Esophagus squamous epithelium (tissue), 5 donors: ENCODE data around the gene LYRM9. TPM values are rescaled to one million over a fixed set of nuclear protein-coding genes. Genes with fewer than 3 reads are reported as not detected.
"Not testable (repeated sequence)": the region's sequence is repeated elsewhere in the genome, so short reads cannot be mapped to it uniquely, and the experiment has no call there.

Experiments
- DNase-seq: peaks from one replicate; lab custom pipeline; 2025; lab: John Stamatoyannopoulos, UW
- H3K27ac ChIP-seq, 4 donors: fragments of 200-600 bp; sonication (generic); one replicate each; pipeline ENCODE4 v1.5.1; 2016 to 2019; ENCODE audit warnings: mild to moderate bottlenecking in 1 of 4
- H3K27me3 ChIP-seq, 4 donors: fragments of 200-600 bp; sonication (generic); 1 replicate in 3 of 4; 2 replicates in 1 of 4; pipeline versions ENCODE4 v1.5.1 to v1.6.0; 2017 to 2021; ENCODE audit warnings: antibody characterized with exemption in 1 of 4
- H3K36me3 ChIP-seq, 3 donors: fragments of 200-600 bp; sonication (generic); one replicate each; pipeline ENCODE4 v1.5.1; 2016 to 2019
- H3K4me1 ChIP-seq, 3 donors: fragments of 200-600 bp; sonication (generic); one replicate each; pipeline ENCODE4 v1.5.1; 2017 to 2019
- H3K4me3 ChIP-seq, 4 donors: fragments of 200-600 bp; sonication (generic); 1 replicate in 3 of 4; 2 replicates in 1 of 4; pipeline ENCODE4 v1.5.1; 2016 to 2019; ENCODE audit warnings: mild to moderate bottlenecking in 2 of 4, moderate library complexity in 1 of 4
- H3K9me3 ChIP-seq, 3 donors: fragments of 200-600 bp; sonication (generic); one replicate each; pipeline ENCODE4 v1.5.1; 2016 to 2019
- CTCF ChIP-seq, 6 experiments: fragments of 450-650 bp in 4 of 6; fragments of 200-600 bp in 2 of 6; sonication (generic) in 2 of 6; IDR thresholded peaks; one replicate each; pipeline ENCODE4 v1.5.1; 2016 to 2019; ENCODE audit warnings: antibody characterized with exemption in 6 of 6, mild to moderate bottlenecking in 4 of 6, moderate library complexity in 4 of 6
- POLR2A ChIP-seq, 4 donors: fragments of 450-650 bp; IDR thresholded peaks; one replicate each; pipeline ENCODE4 v1.6.1; 2017; ENCODE audit warnings: antibody characterized with exemption in 4 of 4, mild to moderate bottlenecking in 4 of 4, moderate library complexity in 3 of 4
- WGBS, 2 donors: methylation state at CpG; one replicate each; pipeline ENCODE4 v1.1.5; 2018; 5-methylcytosine and 5-hydroxymethylcytosine counted together
- intact Hi-C: fragments of 100-400 bp; cut with DNase I; formaldehyde crosslinking; loops from one replicate; pipeline ENCODE4 v1.15.0; 2022
- total RNA-seq, 4 donors: library from RNA; depleted of rRNA; stranded (reverse); fragments of >200 nt; gene quantifications; one replicate each; pipeline ENCODE4 v1.1.0, GENCODE V29; 2016
- donor health status: DM: yes; HTN: yes; CAD: no.

Gene LYRM9
- total RNA-seq, 4 donors from 2014 or later, result 1.7 to 9.8 (median 6.1) TPM

DNA sequence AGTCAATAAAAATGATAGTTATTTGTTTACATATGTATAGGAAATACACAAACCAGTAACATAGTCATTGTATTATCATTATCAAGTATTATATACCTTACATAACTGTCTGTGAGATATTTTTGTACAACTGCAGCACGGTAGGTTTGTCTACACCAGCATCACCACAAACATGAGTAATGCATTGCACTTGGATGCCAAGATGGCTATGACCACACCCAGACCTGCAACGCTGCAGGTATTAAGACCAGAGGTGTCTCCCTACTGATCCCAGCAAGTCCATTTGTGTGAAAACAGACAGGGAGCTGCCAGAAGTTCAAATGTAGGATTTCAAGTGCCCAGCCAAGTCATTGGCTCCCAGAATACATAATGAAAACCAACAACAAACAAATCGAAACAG lies 58.6 kb downstream of the LYRM9 start:
- DNase-seq, result no peak
- Histone ChIP-seq H3K36me3 (no peaks in the 10 kb centered on the region), H3K9me3 (no peaks in the 10 kb centered on the region), H3K4me3 (no peak overlapping the region), H3K27ac (no peak overlapping the region), H3K27me3 (peaks cover 0 to 53% (median 0%) of the 10 kb centered on the region in 4 donors), H3K4me1 (peaks cover 0 to under 1% (median 0%) of the 10 kb centered on the region in 3 donors)
- intact Hi-C loops, result no loop called here
- TF ChIP-seq POLR2A (IDR thresholded peaks at IDR 0.05) (no peak), CTCF (IDR thresholded peaks at IDR 0.05) (no peak)
- WGBS, 2 donors, result 32 to 57% methylated on average over 3 of the region's 3 CpGs

- Histone ChIP-seq H3K36me3 (no peaks in the 10 kb centered on the region), H3K4me1 (no peaks in the 10 kb centered on the region), H3K4me3 (no peak overlapping the region), H3K27me3 (peaks cover 0 to 64% (median 0%) of the 10 kb centered on the region in 4 donors), H3K9me3 (no peaks in the 10 kb centered on the region), H3K27ac (no peak overlapping the region)
- DNase-seq, result no peak
- intact Hi-C loops, result no loop called here
- TF ChIP-seq CTCF (IDR thresholded peaks at IDR 0.05) (no peak), POLR2A (IDR thresholded peaks at IDR 0.05) (no peak)
Measured at GRCh38 chr17:27832831-27833230, 60.3 kb downstream of the LYRM9 start.

- H3K4me3 ChIP-seq, H3K36me3 ChIP-seq, H3K4me1 ChIP-seq, intact Hi-C loops, DNase-seq, H3K9me3 ChIP-seq, H3K27ac ChIP-seq: not testable (repeated sequence)
- 22% methylated on average over 1 of the region's 1 CpG; no CpG with 5 or more reads in 1 of the 2 donors for WGBS, 2 donors
- H3K27me3 ChIP-seq, result peaks cover 0 to 65% (median 0%) of the 10 kb centered on the region in 4 donors
Measured at GRCh38 chr17:27829888-27830287, 63.3 kb downstream of the LYRM9 start.

DNA sequence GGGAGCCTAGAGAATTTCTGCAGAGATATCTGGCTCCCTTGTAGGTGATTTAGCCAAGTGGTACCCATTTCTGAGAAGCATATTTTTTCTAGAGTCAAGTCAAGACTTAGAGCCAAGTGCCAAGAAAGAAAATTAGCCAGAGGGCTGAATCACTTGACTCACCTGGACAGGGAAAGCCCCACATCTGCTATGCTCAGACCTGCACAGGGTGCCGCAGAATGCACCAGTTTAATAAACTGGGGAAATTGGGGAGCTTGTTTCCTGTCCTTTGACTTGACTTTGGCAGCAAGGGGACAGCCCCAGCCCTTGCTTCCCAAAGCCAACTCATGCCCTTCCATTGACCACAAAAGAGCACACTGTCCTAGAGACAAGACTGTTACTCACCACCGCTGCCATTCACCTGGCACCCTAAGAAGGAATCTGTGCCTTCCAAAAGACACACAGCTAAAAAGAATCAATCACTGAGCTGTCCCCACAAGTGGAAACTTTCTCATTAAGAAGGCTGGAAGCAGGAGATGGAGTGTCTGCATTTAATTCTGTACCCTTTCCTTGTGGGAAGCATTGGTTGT lies 63.9 kb downstream of the LYRM9 start:
- H3K27ac ChIP-seq, H3K4me1 ChIP-seq, H3K4me3 ChIP-seq, H3K36me3 ChIP-seq, H3K9me3 ChIP-seq, intact Hi-C loops, DNase-seq: not testable (repeated sequence)
- no CpG with 5 or more reads among the region's 2 CpGs for WGBS, 2 donors
- H3K27me3 ChIP-seq, result peaks cover 0 to 71% (median 0%) of the 10 kb centered on the region in 4 donors

Other genes with a start within 250 kb of the LYRM9 start
- gene NOS2, start 92.8 kb downstream of the LYRM9 start, total RNA-seq, result 1 to 10 TPM in 2 of 4 donors, under 1 TPM in 2; 0.11 to 2.7 (median 0.86) TPM
- gene NLK, start 149.3 kb upstream of the LYRM9 start, total RNA-seq, result 10 to 100 TPM in 2 of 4 donors, 1 to 10 TPM in 2; 7.5 to 14.0 (median 11.4) TPM